ENCODE measurements around the gene ENAM.
"Not testable (repeated sequence)": the region's sequence is repeated elsewhere in the genome, so short reads cannot be mapped to it uniquely, and the experiment has no call there.

ENAM gene

DNA sequence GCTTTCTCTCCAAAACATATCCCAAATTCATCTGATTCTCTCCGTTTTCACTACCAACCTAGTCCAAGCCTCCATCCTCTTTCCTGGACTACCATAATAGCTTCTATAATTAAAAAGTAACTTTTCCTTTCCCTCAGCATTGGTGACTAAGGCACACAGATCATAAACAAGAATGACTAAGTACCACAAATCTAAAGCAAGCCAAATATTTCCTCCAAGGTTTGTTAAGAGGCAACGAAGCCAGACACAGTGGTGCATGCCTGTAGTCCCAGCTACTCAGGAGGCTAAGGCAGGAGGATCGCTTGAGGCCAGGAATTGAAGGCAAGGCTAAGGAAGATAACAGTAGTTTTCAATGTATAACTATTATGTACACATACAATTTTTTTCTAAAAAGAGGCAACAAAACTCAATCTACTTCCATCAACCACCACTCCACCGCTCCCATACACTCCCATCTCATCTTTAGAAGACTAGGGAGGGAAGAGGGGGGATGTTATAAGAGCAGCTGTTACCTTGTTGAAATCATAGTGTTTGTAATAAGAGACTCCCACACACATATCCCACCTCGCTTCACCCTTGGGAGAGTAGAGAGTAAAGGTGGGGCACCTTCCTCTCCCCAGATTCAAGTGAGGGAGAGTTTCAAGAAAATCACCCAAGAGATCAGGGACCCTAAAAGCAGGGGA is 41.9 kb downstream of the ENAM start:
- intact Hi-C loops (cut with DNase I), result no loop called here
- DNase-seq, result no peak

DNA sequence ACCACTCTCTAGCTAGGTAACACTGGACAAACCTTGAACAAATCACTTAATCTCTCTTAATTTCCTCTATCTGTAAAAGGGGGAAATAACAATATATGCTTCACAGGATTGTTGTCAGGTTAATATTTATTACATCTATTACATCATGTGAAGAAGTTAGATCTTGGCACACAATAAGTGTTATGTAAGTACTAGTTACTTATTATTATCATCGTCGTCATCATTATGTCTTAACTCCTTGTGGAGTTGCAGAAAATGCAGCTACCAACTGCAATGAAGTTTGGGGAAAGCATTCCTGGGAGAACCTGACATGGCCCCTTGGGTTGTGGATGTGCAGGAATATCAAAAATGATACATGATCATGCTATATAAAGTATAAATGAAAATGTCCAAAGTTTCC is 42.5 kb downstream of the ENAM start:
- no peak for DNase-seq
- intact Hi-C loops (cut with DNase I), result no loop called here

DNA sequence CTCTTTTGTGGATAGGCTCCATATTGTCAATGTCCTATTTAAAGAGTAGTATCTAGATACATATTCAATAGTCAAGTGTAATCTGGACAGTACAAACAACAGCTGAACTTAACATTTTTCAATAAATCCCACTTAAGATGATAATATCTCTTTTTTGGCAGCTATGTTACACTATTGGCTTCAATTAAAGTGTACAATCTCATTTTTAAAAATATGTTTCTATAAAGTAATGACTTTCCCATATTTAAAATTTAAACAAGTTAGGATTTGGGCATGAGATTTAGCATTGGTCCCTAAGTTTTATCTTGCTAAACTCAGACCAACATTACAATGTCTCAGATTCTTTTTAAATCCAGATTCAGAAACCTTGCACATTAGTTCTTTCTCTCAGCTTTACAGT is 45.6 kb downstream of the ENAM start:
- intact Hi-C loops (cut with DNase I), result no loop called here
- no peak for DNase-seq

DNA sequence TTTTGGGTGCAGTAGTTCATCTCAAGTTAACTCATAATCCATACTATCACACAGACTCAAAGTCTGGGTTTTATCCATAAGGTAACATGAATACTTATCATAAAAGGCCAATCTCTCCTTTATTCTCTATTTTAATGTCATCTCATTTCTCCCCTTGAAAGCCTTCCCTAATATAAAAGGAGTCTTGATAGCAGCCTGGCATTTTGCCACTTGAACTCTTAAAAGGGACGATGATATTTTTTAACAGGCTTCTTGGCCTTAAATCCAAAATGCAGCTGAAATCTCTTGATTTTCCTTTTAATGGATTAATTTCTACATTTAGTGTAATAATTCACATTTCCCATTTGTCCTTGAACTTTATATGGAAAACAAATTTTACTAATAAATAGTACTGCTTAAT is 46.2 kb downstream of the ENAM start:
- intact Hi-C loops (cut with DNase I), result no loop called here
- DNase-seq, result no peak

DNA sequence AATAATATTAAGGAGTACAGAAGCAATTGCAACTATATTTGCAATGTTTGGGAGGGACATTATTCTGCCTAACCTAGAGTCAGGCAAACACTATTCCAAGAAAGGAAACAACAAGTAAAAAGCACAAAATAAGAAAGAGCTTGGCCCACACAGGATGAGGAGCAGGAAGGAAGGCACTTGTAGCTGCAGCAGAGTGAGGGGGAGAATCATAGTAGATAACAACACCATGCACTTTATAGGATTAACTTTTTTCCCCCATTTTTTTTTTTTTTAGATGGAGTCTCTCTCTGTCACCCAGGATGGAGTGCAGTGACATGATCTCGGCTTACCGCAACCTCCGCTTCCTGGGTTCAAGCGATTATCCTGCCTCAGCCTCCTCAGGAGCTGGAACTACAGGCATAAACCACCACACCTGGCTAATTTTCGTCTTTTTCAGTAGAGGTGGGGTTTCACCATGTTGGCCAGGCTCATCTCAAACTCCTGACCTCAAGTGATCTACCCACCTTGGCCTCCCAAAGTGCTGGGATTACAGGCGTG is 48.1 kb downstream of the ENAM start:
- intact Hi-C loops (cut with DNase I), result no loop called here
- no peak for DNase-seq

DNA sequence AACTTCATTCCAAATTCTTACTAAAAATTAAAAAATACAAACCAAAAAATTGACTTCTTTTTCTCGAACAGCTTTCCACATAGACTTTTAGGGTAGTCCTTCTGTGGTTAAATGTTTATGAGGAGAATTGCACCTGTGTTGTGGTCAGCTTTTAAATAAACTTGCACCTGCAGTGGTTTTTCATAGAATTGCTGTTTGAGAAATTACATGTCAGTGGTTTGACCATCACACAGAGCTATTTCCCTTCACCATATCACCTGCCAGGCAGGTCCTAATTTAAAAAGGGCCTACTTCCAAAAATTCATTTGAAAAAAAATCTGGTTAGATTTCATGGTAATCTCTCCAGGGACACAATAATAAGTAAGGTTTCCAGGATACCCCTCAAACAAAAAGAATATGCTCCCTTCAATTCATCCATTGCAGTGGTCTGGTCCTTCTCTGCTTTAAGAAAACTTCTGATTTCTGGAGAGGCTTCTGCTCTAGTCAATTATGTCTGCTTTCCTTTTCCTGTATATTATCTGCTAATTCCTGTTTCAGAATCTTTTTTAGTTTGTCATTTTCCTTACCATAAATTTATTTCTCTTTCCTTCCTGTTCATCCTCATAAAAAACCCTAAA is 49.9 kb downstream of the ENAM start:
- no peak for DNase-seq
- intact Hi-C loops (cut with DNase I), result no loop called here

DNA sequence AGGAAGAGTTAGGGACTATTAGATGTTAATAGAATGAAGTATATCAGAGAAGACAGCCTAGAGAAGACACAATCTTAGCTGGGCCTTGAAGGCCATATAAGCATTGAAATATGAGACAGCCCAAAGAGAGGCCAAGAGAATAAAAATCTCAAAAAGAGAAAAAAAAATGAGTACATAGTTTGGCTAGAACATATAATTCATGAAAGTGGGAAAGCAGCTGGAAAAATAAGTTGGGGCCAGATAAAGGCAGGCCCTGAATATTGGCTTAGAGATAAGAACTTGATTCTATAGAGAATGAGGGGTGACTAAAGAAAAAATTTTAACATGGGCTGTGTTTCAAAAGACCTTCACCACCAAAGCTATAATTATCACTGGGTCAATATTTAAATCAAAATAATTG is 52.4 kb downstream of the ENAM start:
- no peak for DNase-seq
- intact Hi-C loops (cut with DNase I), result no loop called here

DNA sequence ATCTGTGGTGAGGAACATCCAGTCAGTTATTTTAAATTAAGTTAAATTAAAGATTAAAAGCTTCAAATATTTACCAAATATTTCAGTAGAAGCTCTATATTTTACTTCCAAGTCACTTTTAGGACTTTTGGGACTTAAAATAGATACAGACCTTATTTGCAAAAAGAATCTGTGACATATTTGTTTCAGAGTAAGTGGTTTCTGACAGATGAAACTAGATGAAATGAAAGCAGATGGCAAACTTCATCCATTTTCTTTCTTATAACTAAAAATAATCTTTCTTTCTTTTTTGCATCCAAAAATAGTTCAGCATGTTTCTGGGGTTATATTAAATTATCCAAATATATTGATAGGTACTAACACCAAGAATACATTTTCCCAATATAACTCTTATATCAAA is 53.2 kb downstream of the ENAM start:
- intact Hi-C loops (cut with DNase I), result no loop called here
- DNase-seq, result no peak

DNA sequence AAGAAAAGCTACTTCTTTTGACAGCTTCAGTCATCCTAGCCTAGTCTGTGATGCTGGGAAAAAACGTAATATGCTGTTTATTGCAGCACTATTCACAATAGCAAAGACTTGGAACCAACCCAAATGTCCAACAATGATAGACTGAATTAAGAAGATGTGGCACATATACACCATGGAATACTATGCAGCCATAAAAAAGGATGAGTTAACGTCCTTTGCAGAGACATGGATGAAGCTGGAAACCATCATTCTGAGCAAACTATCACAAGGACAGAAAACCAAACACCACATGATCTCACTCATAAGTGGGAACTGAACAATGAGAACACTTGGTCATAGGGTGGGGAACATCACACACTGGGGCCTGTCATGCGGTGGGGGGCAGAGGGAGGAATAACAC is 53.6 kb downstream of the ENAM start:
- DNase-seq; intact Hi-C loops (cut with DNase I): not testable (repeated sequence)

DNA sequence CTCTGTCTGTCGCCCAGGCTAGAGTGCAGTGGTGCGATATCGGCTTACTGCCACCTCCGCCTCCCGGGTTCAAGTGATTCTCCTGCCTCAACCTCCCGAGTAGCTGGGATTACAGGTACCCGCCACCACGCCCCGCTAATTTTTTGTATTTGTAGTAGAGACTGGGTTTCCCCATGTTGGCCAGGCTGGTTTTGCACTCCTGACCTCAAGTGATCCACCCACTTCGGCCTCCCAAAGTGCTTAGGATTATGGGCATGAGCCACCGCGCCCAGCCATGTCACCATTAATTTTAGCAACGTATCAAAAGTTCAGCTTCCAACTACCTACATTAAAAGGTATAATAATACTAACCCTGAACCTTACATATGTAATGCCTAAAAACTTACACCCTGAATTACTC is 58.8 kb downstream of the ENAM start:
- intact Hi-C loops (cut with DNase I), result loop anchor here (5.0 kb wide), 1 partner anchor 35 kb away; the partner anchor contains the start of gene RUFY3
- peak in 19 of 42 donors; percentile 5 to 54 (median 20) for DNase-seq

DNA sequence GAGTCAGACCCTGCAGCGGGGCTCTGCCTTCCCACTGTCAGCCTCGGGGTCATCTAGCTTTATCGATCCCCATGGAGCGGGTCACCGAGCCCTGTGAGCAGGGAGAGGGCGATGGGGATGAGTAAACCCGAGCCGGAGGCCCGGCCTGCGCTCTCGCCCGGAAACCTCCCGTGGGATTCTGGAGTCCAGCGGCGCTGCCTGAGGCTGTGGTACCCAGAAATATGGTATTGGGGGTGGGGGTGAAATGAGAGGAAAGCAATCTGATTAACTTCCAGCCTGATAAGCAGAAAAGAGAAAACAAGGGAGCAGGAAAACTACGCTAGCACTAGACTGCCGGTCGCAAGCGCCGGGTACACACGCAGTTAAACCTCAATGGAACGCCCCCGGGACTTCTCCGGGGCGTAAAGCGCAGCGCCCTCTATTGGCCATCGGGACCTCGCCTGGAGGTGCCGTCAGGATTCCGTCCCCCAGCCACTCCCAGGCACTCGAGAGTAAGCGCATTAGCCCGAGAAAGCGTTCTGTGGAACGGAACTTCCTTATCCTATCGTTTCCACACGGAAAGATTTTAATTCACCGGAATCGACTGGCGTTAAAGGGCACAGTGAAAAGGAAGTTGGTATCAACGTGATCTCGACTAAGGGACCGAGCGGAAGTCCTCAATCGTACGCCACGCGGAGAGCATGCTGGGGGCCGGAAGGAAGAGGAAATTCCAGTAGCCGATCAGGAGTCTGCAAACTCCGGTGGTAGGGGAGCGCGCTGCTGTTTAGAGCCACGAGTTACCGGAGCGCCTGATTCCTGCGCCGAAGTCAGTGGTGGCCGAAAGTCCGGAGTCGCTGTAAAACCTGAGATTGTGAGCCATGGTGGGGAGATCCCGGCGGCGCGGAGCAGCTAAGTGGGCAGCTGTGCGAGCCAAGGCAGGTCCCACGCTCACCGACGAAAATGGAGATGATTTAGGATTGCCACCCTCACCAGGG is 59.6 kb downstream of the ENAM start, which contains the start of gene UTP3:
Gene UTP3 (plus strand): TSS at position 712 of the 974 bp plus-strand sequence. CDS start 146 bp downstream, at position 858.
- intact Hi-C loops (cut with DNase I), result loop anchor here (2.0 to 5.0 kb wide), 3 partner anchors 17 to 151 kb away; partner anchors contain the start of genes GRSF1 and RUFY3
- peak; percentile 91 to 99 (median 95) for DNase-seq

DNA sequence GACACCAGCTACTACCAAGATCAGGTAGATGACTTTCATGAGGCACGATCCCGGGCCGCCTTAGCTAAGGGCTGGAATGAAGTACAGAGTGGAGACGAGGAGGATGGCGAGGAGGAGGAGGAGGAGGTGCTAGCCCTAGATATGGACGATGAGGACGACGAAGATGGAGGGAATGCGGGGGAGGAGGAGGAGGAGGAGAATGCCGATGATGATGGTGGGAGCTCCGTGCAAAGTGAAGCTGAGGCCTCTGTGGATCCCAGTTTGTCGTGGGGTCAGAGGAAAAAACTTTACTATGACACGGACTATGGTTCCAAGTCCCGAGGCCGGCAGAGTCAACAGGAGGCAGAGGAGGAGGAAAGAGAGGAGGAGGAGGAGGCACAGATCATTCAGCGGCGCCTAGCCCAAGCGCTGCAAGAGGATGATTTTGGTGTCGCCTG is 60.3 kb downstream of the ENAM start:
- intact Hi-C loops (cut with DNase I), result loop anchor here (2.0 to 5.0 kb wide), 3 partner anchors 16 to 150 kb away; partner anchors contain the start of genes GRSF1 and RUFY3
- peak in 8 of 42 donors; percentile 3 to 42 (median 18) for DNase-seq

DNA sequence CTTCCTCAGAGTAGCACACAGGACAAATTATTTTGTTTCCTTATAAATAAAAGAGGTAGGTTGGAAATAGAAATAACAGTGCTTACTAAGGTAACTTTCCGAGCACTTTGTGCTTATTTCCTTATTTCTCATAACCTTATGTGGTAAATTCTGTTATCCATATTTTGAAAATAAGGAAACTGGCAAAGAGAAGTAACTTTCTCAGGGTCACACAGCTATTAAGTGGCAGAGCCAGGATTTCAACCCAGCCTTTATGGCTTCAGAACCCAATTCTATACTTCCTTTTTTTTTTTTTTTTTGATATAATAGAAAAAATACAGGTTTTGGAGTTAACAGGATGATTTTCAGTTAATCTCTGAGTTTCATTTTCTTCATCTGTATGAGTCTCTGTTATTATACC is 63.1 kb downstream of the ENAM start:
- DNase-seq, result no peak
- intact Hi-C loops (cut with DNase I), result no loop called here

DNA sequence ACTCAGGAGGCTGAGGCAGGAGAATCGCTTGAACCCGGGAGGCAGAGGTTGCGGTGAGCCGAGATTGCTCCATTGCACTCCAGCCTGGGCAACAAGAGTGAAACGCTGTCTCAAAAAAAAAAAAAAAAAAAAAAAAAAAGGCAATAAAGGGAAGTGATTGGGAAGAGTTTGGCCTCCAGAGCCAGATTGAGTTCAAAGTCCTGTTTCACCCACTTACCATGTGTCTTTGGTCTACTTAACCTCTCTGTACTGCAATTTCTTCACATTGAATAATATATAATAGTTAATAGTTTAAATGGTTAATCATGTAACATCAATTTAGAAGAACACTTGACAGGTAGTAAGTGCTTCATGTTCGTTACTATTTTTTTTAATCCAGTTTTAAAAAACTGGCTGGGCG is 66.1 kb downstream of the ENAM start:
- intact Hi-C loops (cut with DNase I); DNase-seq: not testable (repeated sequence)

All from head of caudate nucleus (tissue), 42 donors.